Activated CD4-positive, alpha-beta T cell treated with anti-CD3 and anti-CD28 coated beads, Interleukin-2, amount 50 U/mL, for 1 hour (primary cell): ENCODE results near the gene GPR12.
A peak's percentile ranks its signal among the peaks of the same experiment; 100 is the strongest.
"Not testable (repeated sequence)": the region's sequence is repeated elsewhere in the genome, so short reads cannot be mapped to it uniquely, and the experiment has no call there.

Experiments
- DNase-seq: peaks from one replicate; pipeline ENCODE4 v3.0.0-alpha.2; 2020

GPR12 gene

DNA sequence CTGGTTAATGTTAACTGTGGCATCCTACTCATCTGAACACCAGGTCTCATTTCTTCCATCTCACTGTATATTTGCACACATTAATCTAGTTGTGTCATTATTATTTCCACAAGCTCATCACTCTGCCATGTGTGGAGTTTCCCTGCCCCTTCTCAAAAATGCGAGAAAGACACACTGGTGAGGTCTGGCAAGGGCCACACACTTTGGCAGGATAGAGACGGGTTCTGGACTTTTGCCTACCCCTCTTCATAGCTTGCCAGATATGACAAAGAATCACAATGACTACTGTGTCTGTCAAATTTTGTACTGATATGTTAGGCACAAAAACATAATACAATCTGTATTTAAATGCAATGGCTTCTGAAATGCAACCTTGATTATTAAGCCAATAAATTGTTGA is 12.9 kb downstream of the GPR12 start:
- DNase-seq, result no peak

DNA sequence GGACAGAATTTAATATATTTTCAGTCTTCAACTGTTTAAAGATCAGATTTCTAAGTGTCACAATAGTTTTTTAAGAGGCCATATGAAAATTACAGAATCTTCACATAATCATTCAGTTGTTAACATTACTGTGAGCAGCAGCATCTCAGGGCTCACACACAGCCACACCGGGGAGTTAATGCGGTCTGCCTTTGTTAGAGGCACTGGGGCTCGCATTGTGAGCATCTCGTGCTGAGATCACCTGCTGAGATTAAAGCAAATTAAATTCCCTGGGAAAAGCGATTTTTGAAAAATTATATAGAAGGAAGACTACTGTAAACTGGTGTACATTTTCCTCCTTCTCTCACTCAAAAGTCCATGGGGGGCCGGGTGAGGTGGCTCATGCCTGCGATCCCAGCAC is 16.6 kb downstream of the GPR12 start:
- DNase-seq, result no peak

DNA sequence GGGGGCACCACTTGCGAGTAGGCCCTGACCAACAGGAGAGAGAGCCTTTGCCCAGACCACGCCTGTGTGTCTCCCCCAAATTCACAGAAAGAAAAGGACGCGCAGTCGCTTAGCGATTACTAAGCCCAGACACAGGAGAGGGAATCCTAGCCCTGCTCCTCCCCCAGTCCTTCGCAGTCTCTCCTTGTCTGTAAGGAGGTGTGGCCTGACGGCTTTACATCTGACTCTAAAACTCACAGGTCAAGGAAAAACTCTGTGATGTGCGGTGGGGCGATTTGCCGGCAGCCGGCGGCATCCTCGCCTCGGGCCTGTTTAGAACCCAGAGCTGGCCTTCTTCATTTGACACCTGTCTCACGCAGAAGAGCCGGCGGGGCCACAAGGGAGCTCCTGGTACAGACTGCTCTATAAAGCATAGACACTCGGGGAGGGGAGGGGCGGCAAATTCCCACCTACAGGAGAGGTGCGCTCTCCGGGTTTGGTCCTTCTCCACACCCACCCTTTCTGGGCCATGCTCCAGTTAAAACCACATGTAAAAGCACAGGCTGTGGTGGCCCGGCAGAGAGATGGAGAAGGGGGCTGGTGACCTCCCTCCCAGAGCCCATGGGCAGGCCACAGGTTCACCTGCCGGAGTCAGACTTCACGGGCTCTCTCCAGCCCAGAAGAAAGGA is 17.8 kb downstream of the GPR12 start:
- DNase-seq, result no peak

DNA sequence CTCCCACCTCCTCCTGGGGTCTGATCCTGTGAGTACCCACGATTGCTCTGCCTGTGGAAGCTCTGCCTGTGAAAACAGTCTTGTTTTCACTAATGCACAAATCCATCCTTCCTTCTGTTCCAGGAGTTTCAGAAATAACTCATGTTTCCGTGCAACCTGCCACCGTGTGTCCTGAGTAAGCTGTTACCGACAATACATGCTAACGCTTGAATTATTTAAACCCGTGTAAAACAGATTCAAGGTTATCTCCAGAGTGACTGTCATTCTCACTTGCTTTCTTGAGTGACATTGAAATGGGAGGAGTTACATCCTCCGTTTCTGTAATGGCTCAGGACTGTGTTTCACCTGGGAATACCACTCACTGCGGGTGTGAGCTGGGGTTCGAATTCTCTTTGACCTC is 24.9 kb downstream of the GPR12 start:
- no peak for DNase-seq

DNA sequence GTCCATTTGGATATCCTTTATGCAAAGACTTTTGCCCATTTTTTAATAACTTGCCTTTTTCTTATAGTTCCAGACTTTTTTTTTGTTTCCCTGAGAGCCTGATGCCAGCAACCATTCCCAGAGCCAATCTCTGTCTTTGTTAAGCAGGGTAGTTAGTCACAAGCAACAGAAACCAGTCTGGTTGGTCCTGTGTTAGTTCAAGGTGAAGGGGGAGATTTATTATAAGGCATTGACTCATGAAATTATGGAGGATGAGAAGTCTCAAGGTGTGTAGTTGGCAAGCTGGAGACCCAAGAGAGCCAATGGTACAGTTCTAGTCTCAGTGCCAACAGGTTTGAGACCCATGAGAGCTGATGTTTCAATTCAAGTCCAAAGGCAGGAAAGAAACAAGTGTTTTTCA is 33.0 kb downstream of the GPR12 start:
- DNase-seq, result no peak

DNA sequence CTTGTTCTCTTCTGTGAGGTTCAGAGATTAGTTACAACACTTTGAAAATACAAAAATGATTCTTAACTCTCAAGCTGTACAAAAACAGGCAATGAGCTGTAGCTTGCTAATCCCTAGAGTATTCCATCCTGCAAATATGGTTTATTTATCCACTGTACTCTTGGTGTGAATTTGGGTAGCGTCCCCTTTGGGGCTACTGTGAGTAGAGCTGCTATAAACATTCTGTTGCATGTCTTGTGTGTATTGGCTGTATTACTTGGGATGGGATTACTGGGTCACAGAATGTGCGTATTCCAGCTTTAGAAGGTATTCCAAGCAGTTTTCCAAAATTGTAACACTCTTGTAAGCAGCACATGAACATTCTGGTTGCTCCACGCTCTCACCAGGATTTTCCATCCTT is 33.5 kb downstream of the GPR12 start:
- no peak for DNase-seq

DNA sequence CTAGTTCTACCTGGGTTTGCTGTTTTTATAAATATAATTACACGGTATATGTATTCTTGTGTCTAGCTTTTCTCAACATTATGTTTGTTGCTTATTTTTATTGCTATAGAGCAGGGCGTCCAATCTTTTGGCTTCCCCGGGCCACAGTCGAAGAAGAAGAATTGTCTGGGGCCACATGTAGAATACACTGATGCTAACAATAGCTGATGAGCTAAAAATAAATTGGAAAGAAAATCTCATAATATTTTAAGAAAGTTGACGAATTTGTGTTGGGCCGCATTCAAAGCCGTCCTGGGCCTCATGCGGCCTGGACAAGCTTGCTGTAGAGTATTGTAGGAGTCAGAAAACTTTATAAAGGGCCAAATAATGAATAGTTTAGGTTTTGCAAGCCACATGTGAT is 33.9 kb downstream of the GPR12 start:
- DNase-seq, result no peak

DNA sequence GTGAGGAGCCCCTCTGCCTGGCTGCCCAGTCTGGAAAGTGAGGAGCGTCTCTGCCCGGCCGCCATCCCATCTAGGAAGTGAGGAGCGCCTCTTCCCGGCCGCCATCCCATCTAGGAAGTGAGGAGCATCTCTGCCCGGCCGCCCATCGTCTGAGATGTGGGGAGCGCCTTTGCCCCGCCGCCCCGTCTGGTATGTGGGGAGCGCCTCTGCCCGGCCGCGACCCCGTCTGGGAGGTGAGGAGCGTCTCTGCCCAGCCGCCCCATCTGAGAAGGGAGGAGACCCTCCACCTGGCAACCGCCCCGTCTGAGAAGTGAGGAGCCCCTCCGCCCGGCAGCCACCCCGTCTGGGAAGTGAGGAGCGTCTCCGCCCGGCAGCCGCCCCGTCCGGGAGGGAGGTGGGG is 37.0 kb downstream of the GPR12 start:
- DNase-seq, result not testable (repeated sequence)

DNA sequence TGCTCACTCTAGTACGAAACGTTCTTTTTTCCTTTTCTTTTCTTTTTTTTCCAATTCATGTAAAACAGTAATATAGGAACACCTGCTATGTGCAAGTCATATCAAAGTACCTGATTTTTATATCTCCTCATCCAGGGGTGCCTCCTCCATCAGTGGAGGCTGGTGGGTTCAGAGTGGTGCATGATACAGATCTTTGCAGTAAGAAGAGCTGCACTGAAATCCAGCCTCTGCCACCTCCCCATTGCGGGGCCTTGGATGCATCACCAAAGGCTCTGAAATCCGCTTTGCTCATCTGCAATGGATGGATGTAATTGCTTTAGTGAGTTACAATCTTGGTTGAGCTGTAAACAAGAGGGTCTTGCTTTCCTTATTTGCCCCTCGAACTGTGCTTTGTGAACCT is 38.3 kb downstream of the GPR12 start:
- DNase-seq, result no peak

DNA sequence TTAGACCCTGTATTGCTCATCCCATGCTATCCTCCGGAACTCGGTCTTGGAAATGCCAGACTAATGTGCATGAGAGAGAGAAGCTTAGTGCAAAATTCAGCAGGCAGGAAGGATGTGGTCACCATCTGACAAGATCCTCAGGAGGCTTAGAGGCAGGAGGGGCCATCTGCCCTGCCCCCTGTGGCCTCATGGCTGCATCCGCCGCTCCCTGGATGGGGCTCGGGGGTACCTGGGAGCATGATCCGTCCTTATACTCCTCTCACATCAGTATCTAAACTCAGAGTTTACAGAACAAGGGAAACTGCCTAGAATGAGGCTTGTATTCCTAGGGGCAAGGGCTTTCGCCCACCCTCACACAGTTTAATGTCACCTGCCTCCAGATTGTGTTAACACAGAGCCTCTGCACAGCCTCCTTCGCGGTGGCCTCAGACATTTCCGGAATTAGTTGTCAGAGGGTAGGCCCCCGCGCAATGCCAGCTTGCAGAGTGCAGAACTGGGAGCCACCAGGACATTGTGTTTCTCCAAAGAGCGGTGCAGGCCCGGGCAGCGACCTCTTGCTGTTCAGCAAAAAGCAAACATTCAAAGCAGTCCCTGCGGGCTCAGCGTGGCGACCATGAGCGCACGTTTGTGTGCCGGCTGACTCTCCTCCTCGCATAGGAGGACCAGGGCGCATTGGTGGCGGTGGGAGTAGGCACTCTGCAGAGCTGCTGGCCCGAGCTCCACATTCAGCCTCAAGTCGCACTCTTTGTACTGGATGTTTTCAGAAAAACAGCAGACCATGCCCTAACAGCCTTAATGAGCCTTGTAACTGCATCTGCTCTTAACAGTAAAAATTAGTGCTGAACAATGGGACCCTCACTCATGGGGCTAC is 39.1 kb downstream of the GPR12 start:
- DNase-seq, result peak; percentile 13

DNA sequence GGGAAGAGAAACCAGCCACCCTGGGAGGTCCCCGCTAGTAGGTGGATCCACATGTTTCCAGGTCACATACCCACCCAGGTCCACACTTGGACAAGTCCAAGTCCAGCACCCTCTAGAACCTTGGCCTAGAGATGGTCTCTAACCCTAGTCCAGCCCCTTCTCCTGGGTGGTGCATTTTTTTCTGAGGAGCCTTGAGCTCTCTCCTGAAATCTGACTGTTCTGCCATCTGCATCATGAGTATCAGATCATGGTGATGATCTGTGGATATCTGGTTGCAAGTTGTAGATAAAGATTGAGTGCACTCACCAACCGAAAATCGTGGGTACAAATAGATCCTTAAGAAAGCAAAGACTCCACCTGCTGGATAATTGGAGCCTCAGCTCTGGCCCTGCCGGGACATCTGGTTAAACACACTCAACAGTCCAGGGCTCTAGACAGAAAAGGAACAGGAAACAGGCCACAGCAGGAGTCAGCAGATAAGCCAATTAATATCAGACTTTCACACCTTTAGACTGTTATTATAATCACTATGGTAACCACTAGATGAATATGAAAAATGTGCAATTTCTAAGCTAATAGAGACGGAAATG is 41.1 kb downstream of the GPR12 start:
- no peak for DNase-seq

DNA sequence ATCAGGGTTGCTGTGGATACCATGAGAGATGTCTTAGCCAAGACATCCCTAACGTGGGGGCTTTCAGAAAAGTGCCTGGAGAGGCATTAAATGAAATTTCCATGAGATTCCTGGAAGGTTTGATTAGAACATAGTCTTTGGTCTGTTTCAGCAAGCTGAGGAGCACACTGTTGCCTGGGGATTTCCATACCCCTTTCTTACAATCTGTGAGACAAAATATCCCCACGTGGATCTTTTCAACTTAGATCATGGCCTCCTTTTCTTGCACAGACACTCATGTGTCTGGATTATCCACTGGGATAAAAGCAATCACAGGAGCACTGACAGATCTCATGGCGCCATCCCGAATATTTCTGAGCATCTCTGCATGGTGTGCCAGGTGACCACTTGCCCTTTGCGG is 41.7 kb downstream of the GPR12 start:
- no peak for DNase-seq

DNA sequence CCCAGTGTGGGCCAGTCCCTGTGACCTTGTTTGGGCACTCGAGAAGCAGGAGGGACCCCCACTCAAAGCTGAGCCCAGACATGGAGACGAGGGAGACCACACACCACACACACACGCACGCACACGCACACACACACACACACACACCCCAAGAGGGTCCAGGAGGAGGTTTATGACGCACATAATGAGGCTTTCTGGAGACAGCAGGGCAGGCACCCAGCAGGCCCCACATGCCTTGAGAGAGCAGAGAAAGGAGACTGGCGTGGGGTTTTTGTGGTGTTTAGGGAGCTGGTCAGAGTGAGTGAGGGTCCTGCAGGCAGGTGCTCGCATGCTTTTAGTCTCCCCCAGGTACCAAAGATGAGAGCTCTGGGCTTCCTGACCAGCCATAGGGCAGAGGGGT is 42.4 kb downstream of the GPR12 start:
- DNase-seq, result no peak

DNA sequence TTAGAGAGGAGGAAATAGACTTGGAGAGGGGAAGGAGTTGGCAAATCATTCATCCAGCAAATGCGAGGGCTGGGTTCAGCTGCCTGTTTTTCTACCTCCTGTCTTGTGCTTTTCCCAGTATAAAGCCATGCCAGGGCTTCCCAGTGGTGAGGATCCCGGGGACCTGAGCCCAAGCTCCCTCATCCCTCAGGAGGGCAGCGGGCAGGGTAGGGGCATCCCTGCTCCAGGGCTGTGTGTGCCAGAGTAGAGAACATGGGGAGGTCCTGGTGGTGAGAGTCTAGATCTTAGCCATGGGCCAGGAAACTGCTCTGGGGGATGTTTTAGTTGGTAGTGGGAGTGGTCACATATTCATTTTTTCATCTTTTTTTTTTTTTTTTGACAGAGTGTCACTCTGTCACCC is 43.6 kb downstream of the GPR12 start:
- no peak for DNase-seq

DNA sequence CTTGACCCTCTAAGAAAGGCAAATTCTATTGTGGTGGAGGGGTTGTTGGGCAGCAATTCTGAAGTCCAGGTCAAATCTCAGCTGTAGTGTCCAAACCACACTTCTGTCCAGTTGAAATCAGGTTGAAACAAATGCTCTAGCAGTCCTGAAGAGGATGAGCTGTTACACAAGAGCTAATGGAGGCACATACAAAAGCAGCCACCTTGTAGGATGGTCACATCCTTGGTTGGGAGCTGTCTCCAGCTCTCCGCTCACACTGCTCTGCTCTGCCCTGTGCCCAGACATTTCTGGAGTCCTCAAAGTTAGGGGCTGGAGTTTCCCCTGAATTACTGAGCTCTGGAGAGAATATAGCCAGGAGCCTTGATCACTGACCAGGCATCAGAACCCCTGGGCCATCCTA is 47.2 kb downstream of the GPR12 start:
- DNase-seq, result no peak

DNA sequence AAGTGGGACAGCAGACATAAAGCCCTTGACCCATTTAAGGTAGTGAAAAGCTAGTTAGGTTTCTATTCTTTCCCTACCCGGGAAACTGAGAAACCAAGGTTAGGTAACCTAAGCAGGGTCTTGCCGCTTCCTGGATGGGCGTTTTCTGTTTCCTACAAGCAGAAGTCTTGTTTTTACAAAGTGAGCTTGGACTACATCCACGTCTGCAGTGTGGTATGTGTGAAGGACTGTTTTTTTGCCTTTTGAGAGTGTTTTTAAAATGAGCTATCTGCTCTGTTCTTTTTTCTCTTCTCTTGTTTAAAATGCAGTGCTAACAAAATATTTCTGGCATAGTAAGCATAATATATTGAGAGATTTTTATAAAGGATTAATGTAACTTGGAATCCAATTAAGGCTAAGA is 49.4 kb downstream of the GPR12 start:
- DNase-seq, result no peak

DNA sequence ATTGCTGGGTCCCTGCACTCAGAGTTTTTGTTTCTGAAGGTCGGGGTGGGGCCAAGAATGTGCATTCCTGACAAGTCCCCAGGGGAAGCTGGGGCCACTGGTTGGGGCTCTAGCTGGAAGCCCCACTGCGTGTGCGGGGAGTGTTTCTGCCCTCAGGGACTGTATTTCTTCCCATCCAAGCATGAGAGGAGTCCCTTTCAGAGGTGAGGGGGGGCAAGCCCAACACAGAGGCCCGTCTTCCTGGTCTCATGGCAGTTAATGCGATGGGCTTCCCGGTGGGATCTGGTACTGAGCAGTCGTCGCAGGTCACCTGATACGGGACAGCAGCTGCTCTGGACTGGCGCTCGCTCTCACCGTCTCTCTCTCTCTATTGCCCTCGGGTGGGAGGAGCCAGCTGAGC is 50.4 kb downstream of the GPR12 start:
- no peak for DNase-seq

DNA sequence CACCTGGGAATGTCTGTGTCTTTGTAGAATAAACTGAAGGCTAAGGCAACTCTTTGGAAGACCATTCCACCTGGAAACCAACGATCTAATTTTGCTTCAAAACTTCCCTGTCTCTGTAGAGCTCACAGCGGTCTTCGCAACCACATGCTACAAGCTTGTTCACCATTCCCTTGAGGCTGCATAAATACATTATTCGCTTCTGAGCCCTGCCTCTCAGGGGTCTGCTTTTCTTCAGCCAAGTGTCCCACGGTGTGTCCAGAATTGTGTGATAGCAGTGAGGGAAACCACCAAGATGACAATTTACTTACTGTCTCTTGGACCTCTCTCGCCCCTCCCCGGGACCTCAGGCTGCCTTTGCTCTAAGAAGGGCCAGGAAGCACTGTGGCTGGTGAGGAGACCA is 51.1 kb downstream of the GPR12 start:
- no peak for DNase-seq

DNA sequence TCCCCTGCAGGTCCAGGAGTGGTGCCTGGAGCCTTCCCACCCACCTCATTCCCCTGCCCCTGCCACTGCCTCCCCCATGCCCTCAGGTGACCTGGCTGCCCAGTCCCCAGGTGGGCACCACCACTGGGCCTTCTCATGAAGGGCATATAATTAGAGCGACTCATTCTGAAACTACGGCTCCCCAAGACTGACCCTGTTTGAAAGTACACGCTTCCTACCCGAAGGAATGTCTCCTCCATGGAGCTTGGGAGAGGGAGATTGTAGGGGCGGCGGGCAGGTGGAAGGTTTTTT is 52.6 kb downstream of the GPR12 start:
- DNase-seq, result no peak

DNA sequence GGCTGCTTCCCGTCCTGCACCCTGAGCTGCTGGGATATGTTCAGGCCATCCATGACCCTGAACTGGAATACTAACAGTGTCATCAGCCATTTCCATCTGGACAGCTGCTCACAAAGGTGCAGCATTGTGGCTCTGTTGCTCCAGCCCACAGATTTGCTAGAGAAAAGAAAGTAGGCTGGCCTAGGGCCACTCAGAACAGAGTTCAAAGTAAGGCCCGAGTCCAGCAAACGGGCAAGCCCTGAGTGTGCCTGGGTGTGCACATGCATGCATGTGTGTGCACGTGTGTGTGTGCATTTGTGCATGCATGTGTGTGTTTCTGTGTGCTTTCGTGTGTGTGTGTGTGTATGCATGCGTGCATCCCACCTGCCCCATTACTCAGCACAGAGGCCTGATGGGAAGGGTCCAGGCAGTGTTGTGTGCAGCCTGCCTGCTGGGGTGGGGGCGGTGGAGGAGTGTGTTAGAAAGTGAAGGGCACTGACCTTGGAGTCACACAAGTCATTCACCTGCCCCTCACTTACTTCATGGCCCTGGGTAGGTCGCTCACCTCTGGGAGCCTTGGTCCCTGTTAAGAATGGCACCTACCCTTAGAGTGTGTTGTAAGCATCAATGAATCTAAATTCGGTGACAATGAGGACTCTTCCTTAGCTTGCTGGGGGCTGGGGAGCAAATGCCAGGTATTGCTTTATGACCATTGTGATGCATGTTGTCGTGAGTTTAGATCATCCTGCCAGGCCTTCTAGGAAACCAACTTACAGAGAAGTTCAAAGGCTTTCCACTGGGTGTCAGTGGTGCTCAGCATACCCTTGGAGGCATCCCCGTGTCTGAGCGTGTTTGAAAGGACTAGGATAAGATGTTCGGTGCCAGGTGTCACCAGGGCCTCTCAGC is 53.2 kb downstream of the GPR12 start:
- no peak for DNase-seq

DNA sequence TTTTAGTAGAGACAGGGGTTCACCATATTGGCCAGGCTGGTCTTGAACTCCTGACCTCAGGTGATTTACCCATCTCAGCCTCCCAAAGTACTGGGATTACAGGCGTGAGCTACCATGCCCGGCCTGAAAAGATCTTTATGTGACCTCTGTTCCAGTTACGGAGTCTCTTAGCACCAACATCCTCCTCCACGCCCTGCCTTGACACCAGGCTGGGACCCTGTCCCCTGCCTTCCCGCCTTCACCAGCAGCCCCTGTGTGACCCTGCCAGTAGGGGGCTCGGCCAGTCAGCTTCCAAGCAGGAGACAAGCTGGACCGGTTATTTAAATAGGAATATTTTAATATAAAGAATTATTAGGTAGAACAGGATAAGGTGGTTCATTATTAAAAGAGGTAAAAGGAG is 54.2 kb downstream of the GPR12 start:
- no peak for DNase-seq

DNA sequence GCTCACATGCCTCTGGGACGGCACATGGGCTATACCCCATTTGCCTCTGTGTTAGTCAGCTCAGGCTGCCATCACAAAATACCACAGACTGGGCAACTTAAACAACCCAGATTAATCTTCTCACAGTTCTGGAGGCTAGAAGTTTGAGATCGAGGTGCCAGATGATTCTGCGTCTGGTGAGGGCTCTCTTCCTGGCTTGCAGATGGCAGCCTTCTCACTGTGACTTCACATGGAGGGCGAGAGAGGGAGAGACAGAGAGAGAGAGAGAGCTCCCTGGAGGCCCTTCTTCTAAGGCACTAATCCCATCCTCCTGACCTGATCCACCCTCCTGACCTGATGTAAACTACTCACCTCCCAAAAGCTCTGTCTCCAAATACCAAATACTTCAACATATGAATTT is 55.0 kb downstream of the GPR12 start:
- no peak for DNase-seq
